ENCODE results near the gene ZNF281.

ZNF281 gene

GRCh38 chr1:200379940-200380588 lies 29.8 kb downstream of the ZNF281 start:
- Histone ChIP-seq H3K4me3 (ENCODE audit: low read depth, low read length) (no peak overlapping the region), H3K4me1 (no peaks in the 10 kb centered on the region), H3K36me3 (no peaks in the 10 kb centered on the region), H3K27me3 (peaks cover 3% of the 10 kb centered on the region; the same call in 1 of the 2 replicates), H3K9me3 (no peaks in the 10 kb centered on the region)
- DNase-seq, result no peak
- TF ChIP-seq CTCF (IDR thresholded peaks at IDR 0.05; ENCODE audit: low read depth, low read length), result no peak

GRCh38 chr1:200379432-200379757 lies 30.4 kb downstream of the ZNF281 start:
- Histone ChIP-seq H3K27me3 (peaks cover 5% of the 10 kb centered on the region; the same call in 1 of the 2 replicates), H3K4me1 (no peaks in the 10 kb centered on the region), H3K36me3 (no peaks in the 10 kb centered on the region), H3K4me3 (ENCODE audit: low read depth, low read length) (no peak overlapping the region), H3K9me3 (no peaks in the 10 kb centered on the region)
- DNase-seq, result no peak
- no peak for TF ChIP-seq CTCF (IDR thresholded peaks at IDR 0.05; ENCODE audit: low read depth, low read length)

GRCh38 chr1:200378096-200378495 lies 31.7 kb downstream of the ZNF281 start:
- no peak overlapping the region for H3K4me3 ChIP-seq (ENCODE audit: low read depth, low read length)

DNA sequence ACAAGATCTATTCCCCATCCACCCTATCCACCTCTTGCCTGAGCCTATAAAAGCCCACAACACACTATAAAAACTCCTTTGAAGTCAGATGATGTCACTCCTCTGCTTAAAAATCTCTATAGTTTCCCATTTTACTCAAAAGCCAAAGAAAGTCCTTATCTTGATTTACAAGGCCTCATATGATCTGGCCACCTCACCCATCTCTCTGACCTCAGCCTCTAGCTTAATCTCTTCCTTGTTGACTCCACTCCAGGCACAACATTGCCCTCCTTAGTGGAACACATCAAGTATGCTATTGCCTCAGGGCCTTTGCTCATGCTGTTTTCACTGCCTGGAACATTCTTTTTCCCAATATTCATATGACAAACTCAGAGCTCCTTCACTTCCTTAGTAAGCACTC lies 33.3 kb downstream of the ZNF281 start:
- H3K27me3 ChIP-seq, result peaks cover 5% of the 10 kb centered on the region
- H3K9me3 ChIP-seq, result no peaks in the 10 kb centered on the region
- no peaks in the 10 kb centered on the region for H3K36me3 ChIP-seq
- TF ChIP-seq CTCF (IDR thresholded peaks at IDR 0.05; ENCODE audit: low read depth, low read length), result no peak
- no peaks in the 10 kb centered on the region for H3K4me1 ChIP-seq
- DNase-seq, result no peak
- no peak overlapping the region for H3K4me3 ChIP-seq (ENCODE audit: low read depth, low read length)

More at GRCh38 chr1:200378096-200378495, 31.7 kb downstream of the ZNF281 start:
- H3K9me3 ChIP-seq, result no peaks in the 10 kb centered on the region
- no peak for TF ChIP-seq CTCF (IDR thresholded peaks at IDR 0.05; ENCODE audit: low read depth, low read length)
- peaks cover 5% of the 10 kb centered on the region for H3K27me3 ChIP-seq
- H3K36me3 ChIP-seq, result no peaks in the 10 kb centered on the region
- no peak for DNase-seq
- no peaks in the 10 kb centered on the region for H3K4me1 ChIP-seq

- H3K36me3 ChIP-seq, result no peaks in the 10 kb centered on the region
- H3K9me3 ChIP-seq, result no peaks in the 10 kb centered on the region
- no peak for DNase-seq
- no peak for TF ChIP-seq CTCF (IDR thresholded peaks at IDR 0.05; ENCODE audit: low read depth, low read length)
- H3K27me3 ChIP-seq, result peaks cover 8% of the 10 kb centered on the region
- H3K4me1 ChIP-seq, result no peaks in the 10 kb centered on the region
- H3K4me3 ChIP-seq (ENCODE audit: low read depth, low read length), result no peak overlapping the region
Measured at GRCh38 chr1:200374569-200375295, 35.1 kb downstream of the ZNF281 start.

GRCh38 chr1:200373811-200374231 lies 36.0 kb downstream of the ZNF281 start:
- Histone ChIP-seq H3K4me1 (no peaks in the 10 kb centered on the region), H3K36me3 (no peaks in the 10 kb centered on the region), H3K9me3 (no peaks in the 10 kb centered on the region), H3K4me3 (ENCODE audit: low read depth, low read length) (no peak overlapping the region), H3K27me3 (peaks cover 8% of the 10 kb centered on the region)
- no peak for DNase-seq
- no peak for TF ChIP-seq CTCF (IDR thresholded peaks at IDR 0.05; ENCODE audit: low read depth, low read length)
